Measurements from ENCODE around the gene ARHGAP6. TPM values are rescaled to one million over a fixed set of nuclear protein-coding genes. Genes with fewer than 3 reads are reported as not detected.

Gene ARHGAP6
- polyA plus RNA-seq, 3 donors = 0.31 to 1.1 (median 0.40) TPM

GRCh38 chrX:11273544-11273943 lies 392.2 kb downstream of the ARHGAP6 start:
- Mint-ChIP-seq H3K4me1 (no peaks in the 10 kb centered on the region), H3K27me3 (ENCODE audit: low read depth in 3 of 3) (peaks cover 0 to 1% (median 1%) of the 10 kb centered on the region in 3 donors), H3K9me3 (peaks cover 0 to 5% (median 0%) of the 10 kb centered on the region in 7 donors), H3K4me3 (no peak overlapping the region), H3K36me3 (no peaks in the 10 kb centered on the region), H3K27ac (no peak overlapping the region)
- Histone ChIP-seq H3K36me3 (replicated peaks in 1 of 2; ENCODE audit: control insufficient read depth in 1 of 2, insufficient read depth in 2 of 2, low read length in 2 of 2) (no peaks in the 10 kb centered on the region), H3K79me2 (ENCODE audit: insufficient read depth, low read length) (no peaks in the 10 kb centered on the region), H4K20me1 (ENCODE audit: insufficient read depth, low read length) (no peaks in the 10 kb centered on the region), H3K9ac (ENCODE audit: insufficient read depth, low read length, poor library complexity, severe bottlenecking) (no peak overlapping the region), H3K9me3 (replicated peaks in 1 of 2; ENCODE audit: control insufficient read depth in 1 of 2, insufficient read depth in 1 of 2, low read length in 2 of 2) (no peaks in the 10 kb centered on the region), H3K27me3 (ENCODE audit: control insufficient read depth in 2 of 2, insufficient read depth in 2 of 2, low read length in 2 of 2) (no peaks in the 10 kb centered on the region), H3K4me3 (replicated peaks in 1 of 3; ENCODE audit: low read depth in 2 of 3, low read length in 3 of 3) (no peak overlapping the region), H3K4me1 (ENCODE audit: control insufficient read depth in 1 of 2, insufficient read depth in 2 of 2, low read length in 2 of 2) (no peaks in the 10 kb centered on the region), H3K27ac (ENCODE audit: low read depth in 1 of 2, low read length in 2 of 2) (no peak overlapping the region), H2AFZ (ENCODE audit: insufficient read depth, low read depth, low read length, poor library complexity, severe bottlenecking) (no peak overlapping the region), H3K4me2 (replicated peaks; ENCODE audit: extremely low read depth, low read length, poor library complexity, severe bottlenecking) (no peak overlapping the region)
- WGBS (ENCODE audit: insufficient coverage) = no CpG with 5 or more reads among the region's 1 CpG
- intact Hi-C loops (cut with micrococcal nuclease) = no loop called here
- no peak for DNase-seq
- no peak for TF ChIP-seq CTCF (IDR thresholded peaks at IDR 0.05)

GRCh38 chrX:11272863-11273262 lies 392.9 kb downstream of the ARHGAP6 start:
- Histone ChIP-seq H3K9ac (ENCODE audit: insufficient read depth, low read length, poor library complexity, severe bottlenecking) (no peak overlapping the region), H3K27ac (ENCODE audit: low read depth in 1 of 2, low read length in 2 of 2) (no peak overlapping the region), H2AFZ (ENCODE audit: insufficient read depth, low read depth, low read length, poor library complexity, severe bottlenecking) (no peak overlapping the region), H3K79me2 (ENCODE audit: insufficient read depth, low read length) (no peaks in the 10 kb centered on the region), H3K4me2 (replicated peaks; ENCODE audit: extremely low read depth, low read length, poor library complexity, severe bottlenecking) (no peak overlapping the region), H3K9me3 (replicated peaks in 1 of 2; ENCODE audit: control insufficient read depth in 1 of 2, insufficient read depth in 1 of 2, low read length in 2 of 2) (no peaks in the 10 kb centered on the region), H3K27me3 (ENCODE audit: control insufficient read depth in 2 of 2, insufficient read depth in 2 of 2, low read length in 2 of 2) (no peaks in the 10 kb centered on the region), H3K4me1 (ENCODE audit: control insufficient read depth in 1 of 2, insufficient read depth in 2 of 2, low read length in 2 of 2) (no peaks in the 10 kb centered on the region), H3K4me3 (replicated peaks in 1 of 3; ENCODE audit: low read depth in 2 of 3, low read length in 3 of 3) (no peak overlapping the region), H4K20me1 (ENCODE audit: insufficient read depth, low read length) (no peaks in the 10 kb centered on the region), H3K36me3 (replicated peaks in 1 of 2; ENCODE audit: control insufficient read depth in 1 of 2, insufficient read depth in 2 of 2, low read length in 2 of 2) (no peaks in the 10 kb centered on the region)
- no peaks in the 10 kb centered on the region for H3K36me3 Mint-ChIP-seq
- no peak overlapping the region for H3K4me3 Mint-ChIP-seq
- H3K9me3 Mint-ChIP-seq = peaks cover 0 to 5% (median 0%) of the 10 kb centered on the region in 7 donors
- intact Hi-C loops (cut with micrococcal nuclease) = no loop called here
- no peak overlapping the region for H3K27ac Mint-ChIP-seq
- no peak for DNase-seq
- no peak for TF ChIP-seq CTCF (IDR thresholded peaks at IDR 0.05)
- WGBS (ENCODE audit: insufficient coverage) = no CpG with 5 or more reads among the region's 5 CpGs
- no peaks in the 10 kb centered on the region for H3K4me1 Mint-ChIP-seq
- H3K27me3 Mint-ChIP-seq (ENCODE audit: low read depth in 3 of 3) = peaks cover 0 to 1% (median 1%) of the 10 kb centered on the region in 3 donors
